DND-41 (cell line): ENCODE measurements around the gene NRXN2.

ENCODE experiments used
- ATAC-seq: fragments of 200-7000 bp; cut with Tn5 transposase; 3 replicates; pipeline ENCODE4 v1.9.1; 2021; ENCODE audit warnings: low read depth; ENCODE audit not compliant: insufficient read depth
- DNase-seq: peaks from one replicate; pipeline ENCODE4 v3.0.0-alpha.2; 2020
- H2AFZ ChIP-seq: 2 replicates; pipeline ENCODE4 v1.6.0; 2012; ENCODE audit warnings: low read depth, low read length
- H3K27ac ChIP-seq: 2 replicates; pipeline ENCODE4 v1.5.1; 2012; ENCODE audit warnings: low read length, inconsistent platforms
- H3K27me3 ChIP-seq: fragments of 200-600 bp; sonication (generic); 2 replicates; pipeline ENCODE4 v1.6.0; 2012; ENCODE audit warnings: low read length, mild to moderate bottlenecking, inconsistent platforms; ENCODE audit not compliant: insufficient read depth, poor library complexity
- H3K36me3 ChIP-seq: 2 replicates; pipeline ENCODE4 v1.5.1; 2012; ENCODE audit warnings: low read length, inconsistent platforms; ENCODE audit not compliant: insufficient read depth
- H3K4me1 ChIP-seq: 2 replicates; pipeline ENCODE4 v1.5.1; 2012; ENCODE audit warnings: mild to moderate bottlenecking, low read length; ENCODE audit not compliant: insufficient read depth
- H3K4me2 ChIP-seq: 2 replicates; pipeline ENCODE4 v1.6.0; 2012; ENCODE audit warnings: mild to moderate bottlenecking, moderate library complexity, low read length, inconsistent platforms; ENCODE audit not compliant: insufficient read depth
- H3K4me3 ChIP-seq, 2 experiments: fragments of 200-600 bp in 1 of 2; shearing (Covaris generic) in 1 of 2; 2 replicates each; pipeline ENCODE4 v1.5.1; 2012 to 2016; ENCODE audit warnings: inconsistent platforms in 2 of 2, low read length in 2 of 2, mild to moderate bottlenecking in 2 of 2, low read depth in 1 of 2, moderate library complexity in 1 of 2
- H3K79me2 ChIP-seq: 2 replicates; pipeline ENCODE4 v1.6.0; 2012; ENCODE audit warnings: low read length, inconsistent platforms; ENCODE audit not compliant: insufficient read depth
- H3K9ac ChIP-seq: 2 replicates; pipeline ENCODE4 v1.6.0; 2012; ENCODE audit warnings: low read depth, mild to moderate bottlenecking, inconsistent platforms, low read length, moderate library complexity
- H3K9me3 ChIP-seq: 2 replicates; pipeline ENCODE4 v1.5.1; 2012; ENCODE audit warnings: low read length, moderate library complexity, mild to moderate bottlenecking, inconsistent platforms; ENCODE audit not compliant: insufficient read depth, severe bottlenecking
- H4K20me1 ChIP-seq: 2 replicates; pipeline ENCODE4 v1.6.0; 2012; ENCODE audit warnings: low read length; ENCODE audit not compliant: insufficient read depth
- CTCF ChIP-seq: IDR thresholded peaks from 2 replicates; pipeline ENCODE4 v1.5.1; 2012; ENCODE audit warnings: borderline replicate concordance, low read length, moderate library complexity, mild to moderate bottlenecking; ENCODE audit not compliant: poor library complexity, severe bottlenecking; ENCODE audit errors: extremely low read depth
- EZH2 ChIP-seq: IDR thresholded peaks from 3 replicates; pipeline ENCODE4 v1.6.1; 2012; ENCODE audit warnings: borderline replicate concordance, low read depth, mild to moderate bottlenecking, moderate library complexity, low read length, inconsistent platforms; ENCODE audit not compliant: severe bottlenecking

NRXN2 gene

GRCh38 chr11:64770120-64770519 lies 47.1 kb upstream of the NRXN2 start:
- H3K9ac ChIP-seq = no peak overlapping the region
- H4K20me1 ChIP-seq = peaks cover 98% of the 10 kb centered on the region
- DNase-seq (no peak), ATAC-seq (no peak)
- no peak overlapping the region for H2AFZ ChIP-seq
- no peaks in the 10 kb centered on the region for H3K27me3 ChIP-seq
- peaks cover 52% of the 10 kb centered on the region for H3K4me1 ChIP-seq
- H3K36me3 ChIP-seq = peaks cover 99% of the 10 kb centered on the region
- H3K4me3 ChIP-seq = no peak overlapping the region
- H3K9me3 ChIP-seq = no peaks in the 10 kb centered on the region
- H3K4me2 ChIP-seq = no peak overlapping the region
- TF ChIP-seq EZH2 (no peak), CTCF (no peak)
- H3K27ac ChIP-seq = no peak overlapping the region
- H3K79me2 ChIP-seq = peaks cover 90% of the 10 kb centered on the region

GRCh38 chr11:64769283-64769682 lies 46.3 kb upstream of the NRXN2 start:
- ATAC-seq = no peak
- Histone ChIP-seq H3K9me3 (no peaks in the 10 kb centered on the region), H2AFZ (no peak overlapping the region), H3K36me3 (peaks cover 99% of the 10 kb centered on the region), H3K4me1 (peaks cover 53% of the 10 kb centered on the region), H3K27me3 (no peaks in the 10 kb centered on the region), H4K20me1 (peaks cover 98% of the 10 kb centered on the region), H3K79me2 (peaks cover 88% of the 10 kb centered on the region), H3K9ac (no peak overlapping the region), H3K27ac (no peak overlapping the region), H3K4me3 (no peak overlapping the region), H3K4me2 (no peak overlapping the region)
- no peak for TF ChIP-seq EZH2
- no peak for TF ChIP-seq CTCF
- no peak for DNase-seq

GRCh38 chr11:64768300-64768694 lies 45.3 kb upstream of the NRXN2 start:
- Histone ChIP-seq H3K27ac (no peak overlapping the region), H4K20me1 (peaks cover 98% of the 10 kb centered on the region), H3K79me2 (peaks cover 86% of the 10 kb centered on the region), H3K4me3 (no peak overlapping the region), H3K4me2 (no peak overlapping the region), H2AFZ (no peak overlapping the region), H3K36me3 (peaks cover 99% of the 10 kb centered on the region), H3K9me3 (no peaks in the 10 kb centered on the region), H3K4me1 (peaks cover 53% of the 10 kb centered on the region), H3K9ac (no peak overlapping the region), H3K27me3 (no peaks in the 10 kb centered on the region)
- ATAC-seq = no peak
- no peak for DNase-seq
- no peak for TF ChIP-seq CTCF
- TF ChIP-seq EZH2 = no peak
